ENCODE measurements around the gene KRTAP2-3. TPM values are rescaled to one million over a fixed set of nuclear protein-coding genes. Genes with fewer than 3 reads are reported as not detected.

KRTAP2-3 gene
- polyA plus RNA-seq, 1 donor from 2014 or later: not detected

DNA sequence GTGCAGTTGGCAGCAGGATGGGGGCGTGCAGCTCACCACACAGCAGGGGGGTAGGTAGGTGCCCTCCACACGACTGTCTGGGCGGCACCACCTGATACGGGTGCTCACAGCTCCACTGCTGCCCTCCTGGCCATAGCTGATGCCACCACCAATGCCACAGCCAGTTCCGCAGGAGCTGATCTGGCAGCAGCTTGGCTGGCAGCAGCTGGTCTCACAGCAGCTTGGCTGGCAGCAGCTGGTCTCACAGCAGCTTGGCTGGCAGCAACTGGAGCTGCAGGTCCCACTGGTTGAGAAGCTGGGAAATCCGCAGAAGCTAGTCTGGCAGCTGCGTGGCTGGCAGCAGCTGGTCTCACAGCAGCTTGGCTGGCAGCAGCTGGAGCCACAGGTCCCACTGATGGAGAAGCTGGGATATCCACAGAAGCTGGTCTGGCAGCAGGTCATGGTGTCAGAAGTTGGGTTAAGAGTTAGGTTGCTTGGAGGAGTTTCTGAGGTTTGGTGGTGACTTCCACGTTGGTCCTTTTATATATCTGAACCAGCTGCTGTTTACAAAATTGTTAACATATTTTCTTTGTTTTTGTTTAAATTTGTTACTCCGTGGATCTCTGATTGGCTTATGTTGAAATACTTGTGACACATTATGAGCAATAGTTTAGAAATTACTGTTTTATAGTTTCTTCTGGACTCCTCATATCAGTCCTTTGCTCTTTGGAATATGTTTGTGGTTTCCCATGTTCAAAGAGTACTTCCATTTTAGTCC lies 33.0 kb downstream of the KRTAP2-3 start, which contains the start of gene KRTAP1-5:
TSS of gene KRTAP1-5 (minus strand) at position 494 of the 757 bp plus-strand sequence. CDS start at position 441, 53 bp downstream.
- Mint-ChIP-seq H3K36me3 (peaks cover 3% of the 10 kb centered on the region), H3K9me3 (no peaks in the 10 kb centered on the region), H3K4me3 (no peak within 1 kb of the TSS), H3K4me1 (no peaks in the 10 kb centered on the region), H3K27ac (no peak within 1 kb of the TSS), H3K27me3 (peaks cover 23% of the 10 kb centered on the region)

DNA sequence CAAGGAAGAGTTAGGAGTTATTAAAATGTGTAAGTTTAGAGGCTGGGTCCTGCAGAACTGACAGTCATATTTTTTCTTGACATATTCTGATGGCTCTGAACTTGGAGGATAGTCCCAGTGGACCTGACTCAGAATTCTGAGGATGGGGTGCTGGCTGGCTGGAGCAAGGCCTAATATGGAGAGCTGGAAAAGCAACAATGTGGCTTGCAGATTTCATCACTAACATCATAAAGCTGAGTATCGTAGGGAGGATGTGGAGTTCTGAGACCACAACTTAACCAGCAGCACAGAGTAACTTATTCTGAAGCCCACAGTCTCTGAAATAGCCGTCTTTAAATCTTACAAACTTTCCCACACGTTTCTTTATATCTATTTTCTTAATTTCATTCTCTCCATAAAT lies 35.2 kb downstream of the KRTAP2-3 start:
- no peaks in the 10 kb centered on the region for H3K4me1 Mint-ChIP-seq
- H3K27me3 Mint-ChIP-seq: peaks cover 20% of the 10 kb centered on the region
- H3K9me3 Mint-ChIP-seq: peaks cover 3 to 6% (median 5%) of the 10 kb centered on the region in 3 donors
- no peak overlapping the region for H3K4me3 Mint-ChIP-seq
- H3K27ac Mint-ChIP-seq: no peak overlapping the region
- peaks cover 3% of the 10 kb centered on the region for H3K36me3 Mint-ChIP-seq

DNA sequence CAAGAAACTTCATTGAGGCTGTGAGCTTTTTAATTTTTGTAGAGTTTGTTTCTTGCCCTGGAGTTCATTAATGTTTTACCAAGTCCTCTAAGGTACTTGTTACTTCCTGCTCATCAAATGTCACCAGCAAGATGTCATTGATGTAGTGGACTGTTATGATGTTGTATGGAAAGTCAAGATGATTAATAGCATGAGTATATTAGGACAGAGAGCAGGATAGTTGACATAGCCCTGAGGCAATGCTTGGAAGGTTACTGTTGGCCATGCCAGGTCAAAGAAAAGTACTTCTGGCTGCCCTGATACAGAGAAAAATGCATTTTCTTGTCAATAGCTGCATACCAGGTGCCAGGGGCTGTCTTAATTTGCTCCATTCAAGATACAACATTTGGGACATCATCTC lies 39.6 kb downstream of the KRTAP2-3 start:
- H3K9me3 Mint-ChIP-seq: peaks cover 3 to 6% (median 5%) of the 10 kb centered on the region in 3 donors
- no peaks in the 10 kb centered on the region for H3K4me1 Mint-ChIP-seq
- peaks cover 7% of the 10 kb centered on the region for H3K27me3 Mint-ChIP-seq
- no peak overlapping the region for H3K27ac Mint-ChIP-seq
- no peak overlapping the region for H3K4me3 Mint-ChIP-seq
- H3K36me3 Mint-ChIP-seq: no peaks in the 10 kb centered on the region

DNA sequence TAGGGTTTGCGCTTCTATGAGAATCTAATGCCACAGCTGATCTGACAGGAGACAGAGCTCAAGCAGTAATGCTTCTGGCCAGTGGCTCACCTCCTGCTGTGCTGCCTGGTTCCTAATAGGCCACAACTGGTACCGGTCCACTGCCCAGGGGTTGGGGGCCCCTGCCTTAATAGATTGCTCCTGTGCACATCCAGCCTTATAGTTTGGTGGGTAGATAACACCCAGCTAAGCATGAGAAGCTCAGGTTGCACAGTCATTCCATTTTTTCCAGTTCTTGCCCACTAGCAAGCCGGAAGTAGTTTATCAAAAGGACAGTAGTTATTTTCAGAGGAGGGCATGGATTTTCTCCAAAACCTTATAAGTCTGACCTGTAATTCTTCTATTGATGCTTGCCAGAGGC lies 40.5 kb downstream of the KRTAP2-3 start:
- H3K9me3 Mint-ChIP-seq: peaks cover 3 to 6% (median 5%) of the 10 kb centered on the region in 3 donors
- no peaks in the 10 kb centered on the region for H3K36me3 Mint-ChIP-seq
- H3K4me3 Mint-ChIP-seq: no peak overlapping the region
- H3K27ac Mint-ChIP-seq: no peak overlapping the region
- H3K27me3 Mint-ChIP-seq: peaks cover 4% of the 10 kb centered on the region
- H3K4me1 Mint-ChIP-seq: no peaks in the 10 kb centered on the region

DNA sequence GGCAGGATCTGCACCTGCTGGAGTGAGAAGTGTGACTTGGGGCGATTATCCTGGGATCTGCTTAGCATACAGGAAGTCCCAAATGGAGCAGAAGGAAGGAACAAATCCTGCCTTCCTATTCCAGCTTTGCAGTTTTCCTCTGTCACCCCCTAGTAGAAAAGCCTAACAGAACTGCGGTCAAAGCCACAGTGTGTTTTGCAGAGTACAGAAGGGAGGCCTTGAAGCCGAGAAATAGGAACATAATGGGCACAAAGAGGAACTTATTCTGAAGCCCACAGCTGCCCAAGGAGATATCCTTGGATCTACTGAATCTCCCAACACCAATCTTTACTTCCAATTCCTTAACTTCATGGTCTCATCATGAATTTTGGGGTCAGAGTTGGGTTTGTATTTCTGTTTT lies 41.4 kb downstream of the KRTAP2-3 start:
- Mint-ChIP-seq H3K27ac (no peak overlapping the region), H3K9me3 (peaks cover 3 to 6% (median 5%) of the 10 kb centered on the region in 3 donors), H3K36me3 (no peaks in the 10 kb centered on the region), H3K27me3 (peaks cover 2% of the 10 kb centered on the region), H3K4me1 (no peaks in the 10 kb centered on the region), H3K4me3 (no peak overlapping the region)

DNA sequence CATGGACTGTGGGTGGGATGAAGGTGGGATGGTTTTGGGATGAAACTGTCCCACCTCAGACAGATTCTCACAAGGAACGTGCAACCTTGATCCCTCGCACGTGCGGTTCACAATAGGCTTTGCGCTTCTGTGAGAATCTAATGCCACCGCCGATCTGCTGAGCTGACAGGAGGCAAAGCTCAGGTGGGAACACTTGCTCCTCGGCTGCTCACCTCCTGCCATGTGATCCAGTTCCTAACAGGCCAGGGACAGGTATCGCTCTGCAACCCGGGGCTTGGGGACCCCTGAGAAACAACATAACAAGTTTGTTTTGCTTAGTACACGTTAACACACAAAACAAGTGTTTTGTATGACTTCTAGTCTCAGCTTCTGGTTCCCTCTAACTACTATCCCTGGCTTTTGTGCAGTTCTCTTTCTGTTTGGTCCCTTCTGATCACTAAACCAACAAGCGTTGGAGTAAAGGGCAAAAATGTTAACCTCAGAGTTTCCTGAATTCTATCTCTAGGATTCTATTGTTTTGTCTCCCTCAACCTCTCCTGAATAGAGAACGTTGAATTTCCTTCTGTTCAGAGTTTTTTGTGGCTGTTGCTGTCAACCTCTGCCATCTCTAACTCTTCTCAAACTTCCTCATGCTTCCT lies 43.2 kb downstream of the KRTAP2-3 start:
- no peaks in the 10 kb centered on the region for H3K36me3 Mint-ChIP-seq
- no peak overlapping the region for H3K4me3 Mint-ChIP-seq
- H3K4me1 Mint-ChIP-seq: no peaks in the 10 kb centered on the region
- H3K9me3 Mint-ChIP-seq: peaks cover 3 to 6% (median 4%) of the 10 kb centered on the region in 3 donors
- no peak overlapping the region for H3K27ac Mint-ChIP-seq
- H3K27me3 Mint-ChIP-seq: no peaks in the 10 kb centered on the region

DNA sequence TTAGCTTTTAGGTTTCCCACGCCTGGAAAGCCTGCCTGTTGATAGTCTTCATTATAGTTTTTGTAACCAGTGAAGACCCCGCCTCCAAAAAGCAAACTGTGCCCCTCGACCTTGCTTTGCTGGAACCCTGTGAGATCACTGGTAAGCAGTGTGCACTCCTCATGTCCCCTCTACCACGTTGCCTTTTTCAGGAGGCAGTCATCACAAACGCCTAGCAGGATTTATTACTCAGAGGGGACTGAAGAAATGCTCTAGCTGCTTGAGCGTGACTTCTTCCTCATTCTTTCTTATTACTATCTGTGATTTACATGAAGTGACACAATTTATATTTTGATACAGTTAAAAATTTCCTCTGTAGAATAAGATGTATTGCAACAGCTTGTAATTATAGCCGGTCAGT lies 44.5 kb downstream of the KRTAP2-3 start:
- Mint-ChIP-seq H3K9me3 (no peaks in the 10 kb centered on the region), H3K36me3 (no peaks in the 10 kb centered on the region), H3K4me3 (no peak overlapping the region), H3K27ac (no peak overlapping the region), H3K27me3 (no peaks in the 10 kb centered on the region), H3K4me1 (no peaks in the 10 kb centered on the region)

DNA sequence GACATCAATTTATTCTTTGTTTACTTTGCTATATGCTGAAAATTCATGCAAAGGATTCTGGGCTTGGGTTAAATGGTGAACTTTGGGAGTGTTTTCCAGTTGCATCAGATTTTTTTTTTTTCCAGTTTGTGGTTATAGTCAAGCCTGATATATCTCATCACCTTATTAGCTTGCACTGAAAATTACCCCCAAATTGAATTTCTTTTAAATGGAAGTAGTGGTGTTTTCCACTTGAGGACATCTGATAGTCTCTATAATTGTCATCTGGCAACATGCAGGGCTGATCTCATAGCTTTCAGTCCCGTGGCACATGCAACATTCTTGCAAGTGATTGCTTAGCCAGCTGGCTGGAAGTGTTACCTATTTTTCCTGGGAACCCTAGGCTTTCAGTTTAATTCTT lies 46.3 kb downstream of the KRTAP2-3 start:
- Mint-ChIP-seq H3K9me3 (no peaks in the 10 kb centered on the region), H3K27ac (no peak overlapping the region), H3K36me3 (no peaks in the 10 kb centered on the region), H3K4me3 (no peak overlapping the region), H3K4me1 (no peaks in the 10 kb centered on the region), H3K27me3 (peaks cover 3% of the 10 kb centered on the region)

DNA sequence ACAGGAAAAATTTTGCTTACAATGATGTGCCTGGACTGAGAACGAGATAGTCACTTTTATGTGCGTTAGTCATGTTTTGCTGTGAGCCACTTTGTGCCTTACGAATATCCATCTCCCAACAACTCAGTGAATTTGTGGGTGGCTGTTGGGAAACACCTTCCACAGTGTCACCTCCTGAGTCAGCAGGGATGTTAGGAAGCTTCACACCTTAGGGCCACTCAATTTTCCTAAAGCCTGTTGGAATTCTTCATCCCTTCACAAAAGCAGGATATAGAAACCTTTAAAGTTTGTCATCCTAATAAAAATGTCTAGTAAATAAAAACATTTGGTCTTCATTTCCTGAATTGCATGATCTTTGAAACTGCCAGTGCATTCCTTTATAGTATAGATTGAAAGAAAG lies 46.7 kb downstream of the KRTAP2-3 start:
- H3K27me3 Mint-ChIP-seq: peaks cover 3% of the 10 kb centered on the region
- H3K9me3 Mint-ChIP-seq: no peaks in the 10 kb centered on the region
- no peak overlapping the region for H3K27ac Mint-ChIP-seq
- H3K4me1 Mint-ChIP-seq: no peaks in the 10 kb centered on the region
- H3K36me3 Mint-ChIP-seq: no peaks in the 10 kb centered on the region
- H3K4me3 Mint-ChIP-seq: no peak overlapping the region

DNA sequence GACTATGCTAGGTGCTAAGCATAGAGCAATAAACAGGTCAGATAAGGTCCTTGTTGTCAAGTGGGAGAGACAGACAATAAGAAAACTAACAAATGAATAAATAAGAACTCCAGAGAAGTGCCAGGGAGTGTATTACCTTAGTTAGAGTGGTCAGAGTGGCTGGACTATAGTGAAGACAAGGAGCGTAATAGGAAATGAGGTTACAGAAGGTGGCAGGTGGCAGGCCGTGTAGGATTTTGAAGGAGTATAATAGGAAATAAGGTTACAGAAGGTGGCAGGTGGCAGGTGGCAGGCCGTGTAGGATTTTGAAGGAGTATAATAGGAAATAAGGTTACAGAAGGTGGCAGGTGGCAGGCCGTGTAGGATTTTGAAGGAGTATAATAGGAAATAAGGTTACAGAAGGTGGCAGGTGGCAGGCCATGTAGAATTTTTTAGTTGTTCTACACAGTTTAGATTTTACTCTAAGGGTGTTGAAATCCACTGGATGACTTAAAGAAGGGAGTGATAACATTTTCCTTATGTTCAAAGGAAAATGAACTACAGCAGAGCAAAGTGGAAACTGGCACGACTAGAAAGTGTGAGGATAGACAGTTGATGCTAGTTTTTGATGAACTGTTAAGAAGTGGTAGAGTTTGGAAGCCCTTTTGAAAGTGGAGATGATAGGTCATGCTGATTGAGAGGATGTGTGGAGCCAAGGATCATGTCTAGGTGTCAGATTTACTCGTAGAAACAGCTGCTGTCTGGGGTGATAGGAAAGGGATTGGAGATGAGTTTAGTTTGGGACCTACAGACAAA lies 47.4 kb downstream of the KRTAP2-3 start:
- Mint-ChIP-seq H3K36me3 (no peaks in the 10 kb centered on the region), H3K4me3 (no peak overlapping the region), H3K27ac (no peak overlapping the region), H3K27me3 (peaks cover 3% of the 10 kb centered on the region), H3K9me3 (no peaks in the 10 kb centered on the region), H3K4me1 (no peaks in the 10 kb centered on the region)

DNA sequence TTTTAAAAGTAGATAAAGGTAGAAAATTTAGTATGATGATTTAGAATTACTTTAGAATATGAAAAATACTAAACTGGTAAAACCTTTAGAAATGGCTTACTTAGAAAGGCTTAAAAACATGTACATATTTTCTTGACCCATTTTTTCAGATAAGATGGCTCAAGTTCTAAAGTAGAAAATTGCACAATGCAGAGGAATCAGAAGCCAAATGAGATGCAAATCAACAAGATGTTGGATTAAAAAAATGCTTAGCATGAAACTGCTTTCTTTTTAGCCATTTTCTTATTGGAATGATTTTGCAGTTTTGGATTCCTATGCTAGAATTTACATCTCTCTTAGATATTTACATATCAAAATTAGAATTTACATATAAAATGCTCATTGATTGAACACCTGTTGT lies 49.5 kb downstream of the KRTAP2-3 start:
- H3K27ac Mint-ChIP-seq: no peak overlapping the region

DNA sequence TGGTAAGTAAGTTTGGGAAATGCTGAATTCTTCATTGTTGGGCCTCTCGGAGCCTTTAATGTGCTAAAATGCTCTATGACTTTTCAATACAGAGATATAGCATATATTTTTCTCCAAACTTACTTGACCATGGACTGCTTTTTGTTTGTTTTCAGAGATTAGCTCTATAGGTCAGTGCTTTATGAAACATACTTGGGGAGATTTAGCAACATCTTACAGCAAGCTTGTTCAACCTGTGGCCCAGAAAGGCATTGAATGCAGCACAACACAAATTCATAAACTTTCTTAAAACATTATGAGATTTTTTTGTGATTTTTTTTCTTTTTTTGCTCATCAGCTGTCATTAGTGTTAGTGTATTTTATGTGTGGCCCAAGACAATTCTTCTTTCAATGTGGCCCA lies 50.0 kb downstream of the KRTAP2-3 start:
- no peaks in the 10 kb centered on the region for H3K9me3 Mint-ChIP-seq
- H3K36me3 Mint-ChIP-seq: no peaks in the 10 kb centered on the region
- H3K27ac Mint-ChIP-seq: no peak overlapping the region
- no peak overlapping the region for H3K4me3 Mint-ChIP-seq
- H3K27me3 Mint-ChIP-seq: peaks cover 3% of the 10 kb centered on the region
- H3K4me1 Mint-ChIP-seq: no peaks in the 10 kb centered on the region

More for the DNA sequence above, 49.5 kb downstream of the KRTAP2-3 start:
- Mint-ChIP-seq H3K27me3 (peaks cover 3% of the 10 kb centered on the region), H3K9me3 (no peaks in the 10 kb centered on the region), H3K4me3 (no peak overlapping the region), H3K36me3 (no peaks in the 10 kb centered on the region), H3K4me1 (no peaks in the 10 kb centered on the region)

DNA sequence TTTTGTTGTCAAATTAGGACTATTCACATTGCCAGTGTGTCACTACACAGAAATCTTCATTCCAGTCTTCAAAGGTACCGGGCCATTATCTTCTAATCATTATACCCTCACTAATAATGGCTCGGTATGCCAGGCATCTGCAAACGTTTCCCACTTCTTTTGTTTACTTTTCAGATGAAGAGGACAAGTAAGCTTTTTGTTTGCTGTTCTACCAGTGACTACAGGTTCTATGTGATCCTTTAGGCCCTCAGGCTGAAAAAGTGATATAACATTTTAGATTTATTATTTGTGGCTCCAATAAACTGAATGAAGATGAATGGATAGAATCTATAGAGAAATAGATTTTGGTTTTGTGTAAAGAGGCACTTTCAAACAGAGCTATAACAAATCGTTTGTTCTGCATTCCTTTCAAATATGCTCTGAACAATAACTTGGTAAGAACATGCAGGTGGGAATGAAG lies 50.6 kb downstream of the KRTAP2-3 start:
- Mint-ChIP-seq H3K9me3 (no peaks in the 10 kb centered on the region), H3K4me3 (no peak overlapping the region), H3K36me3 (no peaks in the 10 kb centered on the region), H3K4me1 (no peaks in the 10 kb centered on the region), H3K27ac (no peak overlapping the region), H3K27me3 (peaks cover 3% of the 10 kb centered on the region)
